ENCODE data around the gene MFSD6.
"Not testable (repeated sequence)": the region's sequence is repeated elsewhere in the genome, so short reads cannot be mapped to it uniquely, and the experiment has no call there.

GRCh38 chr2:190358655-190359448, 49.3 kb upstream of the MFSD6 start:
- TF ChIP-seq EZH2 (IDR thresholded peaks at IDR 0.05; ENCODE audit: low read length, unreplicated experiment); CTCF (conservative IDR thresholded peaks at IDR 0.05; ENCODE audit: low read depth, low read length): not testable (repeated sequence)

All from PC-3 (cell line).